Esophagus muscularis mucosa (tissue), 4 donors: ENCODE measurements around the gene FLNA.

Experiments used
- CTCF ChIP-seq, 3 experiments: fragments of 200-600 bp in 2 of 3; fragments of 450-650 bp in 1 of 3; sonication (generic) in 2 of 3; IDR thresholded peaks; one replicate each; pipeline ENCODE4 v1.5.1; 2017 to 2019; ENCODE audit warnings: antibody characterized with exemption in 3 of 3, mild to moderate bottlenecking in 2 of 3, moderate library complexity in 1 of 3
- EP300 ChIP-seq: sonication (generic); formaldehyde crosslinking; IDR thresholded peaks from one replicate; pipeline ENCODE4 v1.6.1; 2017; ENCODE audit warnings: antibody characterized with exemption
- POLR2A ChIP-seq: fragments of 450-650 bp; IDR thresholded peaks from one replicate; pipeline ENCODE4 v1.6.1; 2017; ENCODE audit warnings: antibody characterized with exemption, moderate library complexity, mild to moderate bottlenecking, low read depth
- POLR2AphosphoS5 ChIP-seq, 2 donors: sonication (generic); formaldehyde crosslinking; IDR thresholded peaks; one replicate each; pipeline ENCODE4 v1.6.1; 2017; ENCODE audit warnings: antibody characterized with exemption in 2 of 2

DNA sequence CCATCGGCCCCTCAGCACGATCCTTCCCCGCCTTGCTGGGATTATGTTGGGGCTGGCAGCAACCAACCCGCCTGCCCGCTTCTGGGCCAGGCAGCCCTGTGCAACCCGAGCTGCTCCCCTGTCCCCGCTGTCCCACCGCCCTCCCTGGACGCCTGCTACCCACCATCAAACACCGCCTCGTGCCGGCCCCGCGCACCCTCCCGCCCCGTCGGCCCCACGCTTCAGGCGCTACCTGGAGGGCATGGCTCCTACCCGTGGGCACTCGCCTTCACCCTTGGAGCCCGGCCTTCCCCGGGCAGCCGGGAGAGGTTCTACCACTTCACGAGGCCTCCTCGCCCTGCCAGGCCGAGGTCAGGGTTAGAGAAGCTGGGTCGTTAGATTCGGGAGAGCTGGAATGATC is 41.9 kb downstream of the FLNA start:
- TF ChIP-seq POLR2A, result no peak
- no peak for TF ChIP-seq CTCF (IDR thresholded peaks at IDR 0.05)
- no peak for TF ChIP-seq POLR2AphosphoS5 (IDR thresholded peaks at IDR 0.05)
- TF ChIP-seq EP300, result no peak
